Lower lobe of right lung (tissue), 2 donors: ENCODE measurements around the gene TRIML1. TPM values are rescaled to one million over a fixed set of nuclear protein-coding genes. Genes with fewer than 3 reads are reported as not detected.

Source experiments
- ATAC-seq, 2 donors: fragments of 200-7000 bp; cut with Tn5 transposase; one replicate each; pipeline ENCODE4 v1.9.1; 2020 to 2022; ENCODE audit warnings: mild to moderate bottlenecking in 2 of 2, moderate library complexity in 2 of 2
- DNase-seq: peaks from one replicate; pipeline ENCODE4 v3.0.0-alpha.2; 2020
- H3K27ac ChIP-seq: fragments of 200-600 bp; one replicate; pipeline ENCODE4 v1.8.0; 2022
- H3K27me3 ChIP-seq: fragments of 200-600 bp; one replicate; pipeline ENCODE4 v1.8.0; 2022; ENCODE audit warnings: low read depth
- H3K36me3 ChIP-seq: fragments of 200-600 bp; one replicate; pipeline ENCODE4 v1.8.0; 2022; ENCODE audit warnings: mild to moderate bottlenecking
- H3K4me1 ChIP-seq: fragments of 200-600 bp; one replicate; pipeline ENCODE4 v1.8.0; 2022
- H3K4me3 ChIP-seq: fragments of 200-600 bp; one replicate; pipeline ENCODE4 v1.8.0; 2022; ENCODE audit warnings: mild to moderate bottlenecking
- H3K9me3 ChIP-seq: fragments of 200-600 bp; one replicate; pipeline ENCODE4 v1.8.0; 2022
- intact Hi-C: fragments of 100-400 bp; cut with DNase I; formaldehyde crosslinking; loops from one replicate; pipeline ENCODE4 v1.11.0; 2022
- total RNA-seq: library from RNA; stranded (reverse); fragmentation: NEBNext Ultra II Directional; extraction: Animal tissue kit (Norgen Biotek cat#: 25700); gene quantifications from one replicate; pipeline ENCODE4 v1.2.1, GENCODE V29; 2021
- TF ChIP-seq, protein P1 (sequence below): fragments of 200-600 bp; IDR thresholded peaks from one replicate; pipeline ENCODE4 v1.8.0; 2022; ENCODE audit warnings: antibody characterized with exemption, mild to moderate bottlenecking
- donor health status: DM: no; HTN: yes; CAD: no; lungs with severe emphysema.

Gene TRIML1
- total RNA-seq, 1 donor from 2014 or later = not detected

DNA sequence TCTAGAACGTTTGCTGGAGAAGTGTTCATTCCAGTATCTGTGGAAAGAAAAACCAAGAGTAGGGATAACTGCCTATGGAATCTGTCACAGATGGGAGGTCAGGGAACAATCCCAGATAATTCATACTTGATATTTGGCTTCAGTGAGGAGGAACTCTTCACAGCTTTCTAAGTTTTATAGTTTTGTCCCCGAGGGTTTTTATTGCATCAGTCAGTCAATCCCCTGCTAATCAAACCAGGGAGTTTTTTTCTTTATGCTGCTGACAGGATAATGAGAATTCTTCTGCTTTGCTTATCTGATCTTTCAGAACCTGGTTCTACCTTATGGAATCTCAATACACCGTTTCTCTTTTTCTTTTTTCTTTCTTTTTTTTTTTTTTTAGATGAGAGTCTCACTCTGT lies 29.2 kb upstream of the TRIML1 start:
- intact Hi-C loops = no loop called here

DNA sequence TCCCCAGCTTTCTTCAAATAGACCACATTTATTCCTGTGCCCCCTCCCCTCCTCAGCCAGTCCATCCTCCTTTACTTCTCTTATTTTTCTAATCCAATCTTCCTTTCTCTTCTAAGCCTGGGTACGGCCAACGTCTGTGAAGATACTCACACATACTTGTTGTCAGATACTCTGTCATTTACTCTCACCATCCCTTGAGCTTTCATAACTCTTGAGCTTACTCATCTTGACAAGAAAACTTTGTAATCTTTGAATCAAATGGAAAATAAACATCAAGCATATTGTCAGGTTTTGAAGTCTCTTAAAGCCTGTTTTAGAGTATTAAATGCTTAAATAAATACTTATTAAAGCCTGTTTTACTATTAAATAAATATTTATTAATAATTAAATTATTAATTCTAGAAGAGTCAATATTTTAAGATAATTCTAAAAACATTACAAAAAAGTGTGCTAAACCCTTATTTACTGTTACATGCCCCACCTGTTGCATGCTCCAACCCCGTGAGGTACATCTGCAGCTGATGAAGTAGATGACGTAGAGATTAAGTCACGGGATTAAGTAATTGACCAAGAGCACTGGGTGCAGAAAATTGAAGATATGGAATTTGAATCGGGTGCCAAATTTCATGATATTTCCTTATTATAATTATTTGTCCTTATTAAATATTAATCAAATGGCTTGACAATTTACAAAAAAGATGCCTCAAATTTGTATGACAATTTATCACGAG lies 28.3 kb upstream of the TRIML1 start:
- Histone ChIP-seq H3K4me1 (no peaks in the 10 kb centered on the region), H3K36me3 (no peaks in the 10 kb centered on the region), H3K27me3 (no peaks in the 10 kb centered on the region), H3K9me3 (peaks cover 5% of the 10 kb centered on the region), H3K4me3 (no peak overlapping the region), H3K27ac (no peak overlapping the region)
- DNase-seq (no peak), ATAC-seq (no peak)
- TF ChIP-seq, protein P1, sequence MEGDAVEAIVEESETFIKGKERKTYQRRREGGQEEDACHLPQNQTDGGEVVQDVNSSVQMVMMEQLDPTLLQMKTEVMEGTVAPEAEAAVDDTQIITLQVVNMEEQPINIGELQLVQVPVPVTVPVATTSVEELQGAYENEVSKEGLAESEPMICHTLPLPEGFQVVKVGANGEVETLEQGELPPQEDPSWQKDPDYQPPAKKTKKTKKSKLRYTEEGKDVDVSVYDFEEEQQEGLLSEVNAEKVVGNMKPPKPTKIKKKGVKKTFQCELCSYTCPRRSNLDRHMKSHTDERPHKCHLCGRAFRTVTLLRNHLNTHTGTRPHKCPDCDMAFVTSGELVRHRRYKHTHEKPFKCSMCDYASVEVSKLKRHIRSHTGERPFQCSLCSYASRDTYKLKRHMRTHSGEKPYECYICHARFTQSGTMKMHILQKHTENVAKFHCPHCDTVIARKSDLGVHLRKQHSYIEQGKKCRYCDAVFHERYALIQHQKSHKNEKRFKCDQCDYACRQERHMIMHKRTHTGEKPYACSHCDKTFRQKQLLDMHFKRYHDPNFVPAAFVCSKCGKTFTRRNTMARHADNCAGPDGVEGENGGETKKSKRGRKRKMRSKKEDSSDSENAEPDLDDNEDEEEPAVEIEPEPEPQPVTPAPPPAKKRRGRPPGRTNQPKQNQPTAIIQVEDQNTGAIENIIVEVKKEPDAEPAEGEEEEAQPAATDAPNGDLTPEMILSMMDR = no peak
- intact Hi-C loops = no loop called here

More for the DNA sequence above, 29.2 kb upstream of the TRIML1 start:
- Histone ChIP-seq H3K4me3 (no peak overlapping the region), H3K36me3 (no peaks in the 10 kb centered on the region), H3K9me3 (peaks cover 5% of the 10 kb centered on the region), H3K4me1 (no peaks in the 10 kb centered on the region), H3K27ac (no peak overlapping the region), H3K27me3 (no peaks in the 10 kb centered on the region)
- no peak for DNase-seq
- no peak for ATAC-seq
- TF ChIP-seq, protein P1 = no peak

DNA sequence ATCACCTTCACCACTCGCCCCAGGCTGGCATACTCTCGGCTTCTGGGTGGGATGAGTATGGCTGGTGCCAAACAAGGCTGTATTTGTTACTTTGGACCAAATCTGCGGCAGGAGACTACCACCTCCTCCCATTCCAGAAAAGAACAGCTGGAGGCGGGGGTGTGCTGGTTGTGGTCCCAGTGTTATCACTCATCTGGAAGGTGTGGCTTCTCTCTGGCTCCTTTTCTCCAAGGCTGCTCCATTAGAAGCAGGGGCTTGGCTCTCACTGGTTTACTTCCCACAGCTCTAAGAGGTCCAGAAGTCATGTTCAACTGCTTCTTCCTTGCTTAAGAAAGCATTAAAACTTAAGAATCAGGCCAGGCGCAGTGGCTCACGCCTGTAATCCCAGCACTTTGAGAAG lies 27.3 kb upstream of the TRIML1 start:
- intact Hi-C loops = no loop called here
- Histone ChIP-seq H3K27me3 (no peaks in the 10 kb centered on the region), H3K9me3 (no peaks in the 10 kb centered on the region), H3K4me1 (no peaks in the 10 kb centered on the region), H3K27ac (no peak overlapping the region), H3K4me3 (no peak overlapping the region), H3K36me3 (no peaks in the 10 kb centered on the region)
- TF ChIP-seq, protein P1 = no peak
- ATAC-seq = no peak
- no peak for DNase-seq

DNA sequence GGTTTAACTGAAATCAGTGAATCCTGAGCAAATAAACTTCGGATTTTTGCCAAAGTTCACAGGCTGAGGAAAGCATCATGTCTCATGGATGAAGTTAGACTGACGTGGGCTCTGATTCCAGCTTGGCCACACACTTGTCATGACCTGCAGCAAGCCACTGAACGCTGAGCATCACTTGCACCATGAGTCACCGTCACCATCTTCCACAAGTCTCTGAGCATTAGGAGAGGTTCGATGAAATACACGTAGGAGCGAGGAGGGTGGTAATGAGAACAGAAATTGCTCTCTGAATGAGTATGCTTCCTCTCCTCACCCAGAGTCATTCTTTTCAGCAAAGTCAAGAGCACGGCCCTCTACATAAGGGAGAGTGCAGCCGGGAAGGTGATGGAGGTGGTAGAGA lies 26.1 kb upstream of the TRIML1 start:
- DNase-seq = no peak
- H3K27me3 ChIP-seq = no peaks in the 10 kb centered on the region
- intact Hi-C loops = no loop called here
- no peak overlapping the region for H3K4me3 ChIP-seq
- H3K9me3 ChIP-seq = no peaks in the 10 kb centered on the region
- TF ChIP-seq, protein P1 = no peak
- no peak overlapping the region for H3K27ac ChIP-seq
- no peaks in the 10 kb centered on the region for H3K36me3 ChIP-seq
- no peak for ATAC-seq
- H3K4me1 ChIP-seq = no peaks in the 10 kb centered on the region

DNA sequence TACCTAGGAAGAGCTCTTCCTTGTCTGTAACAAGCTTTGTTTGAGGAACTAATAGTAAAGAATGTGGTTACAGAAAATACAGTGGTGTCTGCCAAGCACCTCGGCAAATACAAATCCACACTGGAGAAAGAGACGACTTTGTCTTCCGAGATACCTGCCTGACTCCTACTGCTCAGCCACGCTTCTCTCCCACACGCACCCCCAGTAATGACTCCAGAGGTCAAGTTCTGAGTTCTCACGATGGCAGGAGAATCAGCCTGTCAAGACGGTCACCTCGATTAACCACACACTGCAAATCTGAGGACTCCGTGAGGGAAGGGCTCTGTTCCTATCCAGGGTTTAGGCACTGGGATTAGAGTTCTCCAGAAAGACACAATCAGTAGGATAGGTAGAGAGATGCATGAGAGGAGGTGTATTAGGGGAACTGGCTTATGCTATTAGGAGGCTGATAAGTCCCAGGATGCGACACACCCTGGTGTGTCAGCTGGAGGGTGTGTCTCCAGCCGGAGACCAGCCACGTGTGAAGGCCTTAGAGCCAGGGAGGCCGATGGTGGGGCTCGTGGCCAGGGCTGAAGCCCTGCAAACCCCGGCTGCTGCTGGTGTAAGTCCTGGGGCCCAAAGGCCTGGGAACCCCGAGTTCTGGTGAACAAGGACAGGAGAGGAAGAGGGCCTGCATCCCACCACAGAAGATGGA lies 21.5 kb upstream of the TRIML1 start:
- Histone ChIP-seq H3K27me3 (no peaks in the 10 kb centered on the region), H3K9me3 (no peaks in the 10 kb centered on the region), H3K27ac (no peak overlapping the region), H3K4me1 (no peaks in the 10 kb centered on the region), H3K4me3 (no peak overlapping the region), H3K36me3 (no peaks in the 10 kb centered on the region)
- ATAC-seq (no peak), DNase-seq (no peak)
- TF ChIP-seq, protein P1 = no peak
- intact Hi-C loops = no loop called here
